Endothelial cell of hepatic sinusoid (primary cell): ENCODE results near the gene TENT5A.

Experiments
- in situ Hi-C: cut with HindIII; loops from 2 replicates; pipeline ENCODE4 v1.10.0; 2017; ENCODE audit warnings: low sequenced_read_pairs

TENT5A gene

GRCh38 chr6:81720427-81720826, 32.1 kb downstream of the TENT5A start:
- in situ Hi-C loops = no loop called here

DNA sequence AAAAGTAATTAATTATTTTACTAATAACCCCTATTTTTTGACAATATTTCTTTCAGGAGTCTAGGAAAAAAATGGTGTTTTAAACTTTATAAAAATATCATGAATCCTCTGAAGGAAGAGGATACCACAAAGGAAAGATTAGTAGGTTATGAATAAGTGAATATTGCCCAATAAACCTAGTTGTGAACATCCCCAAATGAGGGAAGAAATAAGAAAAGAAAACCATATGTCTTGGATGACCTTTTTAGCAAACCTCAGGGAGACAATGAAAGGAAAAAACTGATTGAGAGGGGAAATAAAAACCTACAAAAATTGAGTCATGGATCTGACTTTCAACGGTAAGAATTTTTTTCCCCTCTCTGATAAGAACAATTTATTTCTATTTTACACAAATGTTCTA, 34.4 kb downstream of the TENT5A start:
- in situ Hi-C loops = no loop called here

DNA sequence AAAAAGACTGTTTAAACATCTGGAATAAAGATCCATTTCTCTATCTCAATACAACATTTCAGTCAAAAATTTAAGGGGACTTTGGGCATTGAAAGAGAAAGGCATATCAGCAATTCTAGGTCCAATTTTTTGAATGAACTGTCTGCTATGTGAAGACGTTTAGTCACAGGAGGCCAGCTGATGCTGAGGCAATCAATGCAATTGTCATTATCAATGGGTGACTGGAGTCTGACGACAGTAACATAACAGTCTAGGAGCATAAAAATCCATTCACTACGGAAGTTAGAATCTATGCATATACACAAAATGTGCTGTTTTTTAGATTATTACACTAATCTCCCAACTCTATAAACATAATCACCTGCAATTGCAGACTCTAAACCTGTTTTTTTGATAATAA, 37.8 kb downstream of the TENT5A start:
- in situ Hi-C loops = no loop called here

- in situ Hi-C loops = no loop called here
These were observed 39.3 kb downstream of the TENT5A start for GRCh38 chr6:81713205-81713604.

DNA sequence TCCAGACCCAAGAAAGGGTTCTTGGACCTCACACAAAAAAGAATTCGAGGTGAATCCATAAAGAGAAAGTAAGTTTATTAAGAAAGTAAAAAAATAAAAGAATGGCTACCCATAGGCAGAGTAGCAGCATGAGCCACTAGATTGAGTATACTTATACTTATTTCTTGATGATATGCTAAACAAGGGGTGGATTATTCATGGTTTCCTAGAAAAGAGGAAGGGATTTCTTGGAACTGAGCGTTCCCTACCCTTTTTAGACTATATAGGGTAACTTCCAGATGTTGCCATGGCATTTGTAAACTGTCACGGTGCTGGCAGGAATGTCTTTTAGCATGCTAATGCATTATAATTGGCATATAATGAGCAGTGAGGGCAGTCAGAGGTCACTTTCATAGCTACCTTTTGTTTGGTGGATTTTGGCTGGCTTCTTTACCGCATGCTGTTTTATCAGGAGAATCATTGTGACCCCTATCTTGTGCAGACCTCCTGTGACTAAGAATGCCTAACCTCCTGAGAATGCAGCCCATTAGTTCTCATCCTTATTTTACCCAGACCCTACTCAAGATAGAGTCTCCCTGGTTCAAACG, 44.3 kb downstream of the TENT5A start:
- in situ Hi-C loops = no loop called here

GRCh38 chr6:81704700-81705099, 47.8 kb downstream of the TENT5A start:
- in situ Hi-C loops = no loop called here

GRCh38 chr6:81700414-81700813, 52.1 kb downstream of the TENT5A start:
- in situ Hi-C loops = no loop called here

DNA sequence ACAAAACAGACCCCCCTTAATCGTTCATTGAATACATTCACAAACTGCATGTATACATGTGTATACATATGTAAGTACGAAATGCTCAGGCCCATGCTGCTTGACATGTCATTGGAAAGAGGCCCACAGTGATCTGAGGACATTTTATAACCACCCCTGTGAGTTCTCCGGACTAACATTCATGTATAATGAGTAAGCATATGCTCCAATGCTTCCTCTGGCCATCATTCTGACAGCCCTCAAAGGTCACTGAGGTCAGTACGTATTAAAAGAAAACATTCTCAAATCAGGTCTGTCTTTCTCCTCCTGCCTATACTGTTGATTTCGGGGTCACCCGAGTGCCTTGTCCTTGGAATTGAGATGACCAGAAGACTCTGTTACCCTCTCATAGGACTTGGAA, 54.9 kb downstream of the TENT5A start:
- in situ Hi-C loops = no loop called here

- in situ Hi-C loops = no loop called here
These were observed 56.0 kb downstream of the TENT5A start for GRCh38 chr6:81696524-81696923.
